WTC11 (cell line): Measurements from ENCODE around the gene DLAT.

Source experiments
- CTCF ChIP-seq: fragments of 200-600 bp; IDR thresholded peaks from 2 replicates; pipeline ENCODE4 v1.8.0; 2022; ENCODE audit warnings: antibody characterized with exemption
- TF ChIP-seq, protein P1 (sequence below): sonication (generic); formaldehyde crosslinking; IDR thresholded peaks from 2 replicates; pipeline ENCODE4 v1.8.1; 2022; ENCODE audit warnings: mild to moderate bottlenecking, moderate library complexity, missing genetic modification reagents

- TF ChIP-seq CTCF = no peak
- TF ChIP-seq, protein P1, sequence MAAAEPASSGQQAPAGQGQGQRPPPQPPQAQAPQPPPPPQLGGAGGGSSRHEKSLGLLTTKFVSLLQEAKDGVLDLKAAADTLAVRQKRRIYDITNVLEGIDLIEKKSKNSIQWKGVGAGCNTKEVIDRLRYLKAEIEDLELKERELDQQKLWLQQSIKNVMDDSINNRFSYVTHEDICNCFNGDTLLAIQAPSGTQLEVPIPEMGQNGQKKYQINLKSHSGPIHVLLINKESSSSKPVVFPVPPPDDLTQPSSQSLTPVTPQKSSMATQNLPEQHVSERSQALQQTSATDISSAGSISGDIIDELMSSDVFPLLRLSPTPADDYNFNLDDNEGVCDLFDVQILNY (CRISPR knock-in tag) = no peak
Observed at GRCh38 chr11:112058103-112058502, 32.9 kb downstream of the DLAT start.
